ENCODE data around the gene ARL14EPL. TPM values are rescaled to one million over a fixed set of nuclear protein-coding genes. Genes with fewer than 3 reads are reported as not detected.

Gene ARL14EPL
- not detected for total RNA-seq

- Histone ChIP-seq H3K4me3 (no peak within 1 kb of the TSS), H3K4me1 (no peaks in the 10 kb centered on the region), H3K27me3 (no peaks in the 10 kb centered on the region), H3K36me3 (no peaks in the 10 kb centered on the region), H3K27ac (no peak within 1 kb of the TSS), H3K9me3 (no peaks in the 10 kb centered on the region)
- intact Hi-C loops (cut with DNase I): no loop called here
- TF ChIP-seq POLR2A (IDR thresholded peaks at IDR 0.05): no peak
- TF ChIP-seq POLR2AphosphoS5 (IDR thresholded peaks at IDR 0.05; ENCODE audit: insufficient read depth in 1 of 2, low read depth in 1 of 2): no peak
- no peak for TF ChIP-seq CTCF (IDR thresholded peaks at IDR 0.05)
- no peak for DNase-seq (ENCODE audit: extremely low spot score in 2 of 2)
These were observed at the start of gene ARL14EPL for GRCh38 chr5:116032094-116032517. ARL14EPL (plus strand) TSS chr5:116032472; CDS start chr5:116051466, 18,994 bp downstream.

GRCh38 chr5:115983519-115983918 lies 48.8 kb upstream of the ARL14EPL start:
- no peaks in the 10 kb centered on the region for H3K36me3 ChIP-seq
- H3K4me1 ChIP-seq: no peaks in the 10 kb centered on the region
- TF ChIP-seq POLR2AphosphoS5 (IDR thresholded peaks at IDR 0.05; ENCODE audit: insufficient read depth in 1 of 2, low read depth in 1 of 2) (no peak), CTCF (IDR thresholded peaks at IDR 0.05) (no peak), POLR2A (IDR thresholded peaks at IDR 0.05) (no peak)
- H3K27ac ChIP-seq: no peak overlapping the region
- no peak overlapping the region for H3K4me3 ChIP-seq
- no peak for DNase-seq (ENCODE audit: extremely low spot score in 2 of 2)
- intact Hi-C loops (cut with DNase I): no loop called here
- no peaks in the 10 kb centered on the region for H3K27me3 ChIP-seq
- H3K9me3 ChIP-seq: no peaks in the 10 kb centered on the region

- no peak overlapping the region for H3K4me3 ChIP-seq
- intact Hi-C loops (cut with DNase I): no loop called here
- TF ChIP-seq CTCF (IDR thresholded peaks at IDR 0.05): no peak
- no peaks in the 10 kb centered on the region for H3K27me3 ChIP-seq
- H3K4me1 ChIP-seq: no peaks in the 10 kb centered on the region
- no peak for DNase-seq (ENCODE audit: extremely low spot score in 2 of 2)
- no peaks in the 10 kb centered on the region for H3K9me3 ChIP-seq
- H3K27ac ChIP-seq: no peak overlapping the region
- no peaks in the 10 kb centered on the region for H3K36me3 ChIP-seq
These were observed 46.2 kb upstream of the ARL14EPL start for GRCh38 chr5:115985802-115986757.

- no peak overlapping the region for H3K27ac ChIP-seq
- H3K27me3 ChIP-seq: no peaks in the 10 kb centered on the region
- no peaks in the 10 kb centered on the region for H3K9me3 ChIP-seq
- H3K4me3 ChIP-seq: no peak overlapping the region
- no peaks in the 10 kb centered on the region for H3K4me1 ChIP-seq
- no peaks in the 10 kb centered on the region for H3K36me3 ChIP-seq
- no peak for TF ChIP-seq CTCF (IDR thresholded peaks at IDR 0.05)
- TF ChIP-seq POLR2AphosphoS5 (IDR thresholded peaks at IDR 0.05; ENCODE audit: insufficient read depth in 1 of 2, low read depth in 1 of 2): no peak
- intact Hi-C loops (cut with DNase I): no loop called here
- no peak for DNase-seq (ENCODE audit: extremely low spot score in 2 of 2)
These were observed 44.3 kb upstream of the ARL14EPL start for GRCh38 chr5:115988002-115988401.

GRCh38 chr5:115992848-115993350 lies 39.4 kb upstream of the ARL14EPL start:
- H3K27ac ChIP-seq: no peak overlapping the region
- H3K27me3 ChIP-seq: no peaks in the 10 kb centered on the region
- intact Hi-C loops (cut with DNase I): no loop called here

More at GRCh38 chr5:115992848-115993350, 39.4 kb upstream of the ARL14EPL start:
- no peak for DNase-seq (ENCODE audit: extremely low spot score in 2 of 2)
- Histone ChIP-seq H3K4me1 (no peaks in the 10 kb centered on the region), H3K4me3 (no peak overlapping the region), H3K9me3 (no peaks in the 10 kb centered on the region), H3K36me3 (no peaks in the 10 kb centered on the region)
- TF ChIP-seq POLR2AphosphoS5 (IDR thresholded peaks at IDR 0.05; ENCODE audit: insufficient read depth in 1 of 2, low read depth in 1 of 2): no peak
- no peak for TF ChIP-seq CTCF (IDR thresholded peaks at IDR 0.05)
- TF ChIP-seq POLR2A (IDR thresholded peaks at IDR 0.05): no peak

All from vagina (tissue), 2 donors.